Activated B cell treated with CpG ODN at 0.5 μM for 24 hours (primary cell): ENCODE results near the gene HIVEP2. TPM values are rescaled to one million over a fixed set of nuclear protein-coding genes. Genes with fewer than 3 reads are reported as not detected.

ENCODE experiments used
- ATAC-seq: fragments of 200-7000 bp; cut with Tn5 transposase; one replicate; pipeline ENCODE4 v1.10.0; 2021; ENCODE audit warnings: low read depth, mild to moderate bottlenecking, moderate library complexity
- CTCF ChIA-PET: fragments of 350-600 bp; sonication (Branson Sonifier 250); formaldehyde crosslinking; loops from one replicate; lab custom pipeline; 2021; ENCODE audit warnings: antibody characterized with exemption; lab: Charles Lee
- POLR2A ChIA-PET: fragments of 350-600 bp; sonication (Branson Sonifier 250); formaldehyde crosslinking; loops from one replicate; lab custom pipeline; 2021; ENCODE audit warnings: antibody characterized with exemption; lab: Charles Lee
- DNase-seq: peaks from one replicate; pipeline ENCODE4 v3.0.0; 2022
- H3K27ac Mint-ChIP-seq: one replicate; pipeline ENCODE4 v1.8.0; 2020; ENCODE audit warnings: mixed read lengths
- H3K27me3 Mint-ChIP-seq: one replicate; pipeline ENCODE4 v1.8.0; 2021; ENCODE audit warnings: mixed read lengths
- H3K36me3 Mint-ChIP-seq: one replicate; pipeline ENCODE4 v1.8.0; 2021; ENCODE audit warnings: low read depth, mixed read lengths
- H3K4me1 Mint-ChIP-seq: one replicate; pipeline ENCODE4 v1.8.0; 2021; ENCODE audit warnings: mixed read lengths
- H3K4me3 Mint-ChIP-seq: one replicate; pipeline ENCODE4 v1.8.0; 2020; ENCODE audit warnings: mild to moderate bottlenecking, mixed read lengths
- H3K9me3 Mint-ChIP-seq: one replicate; pipeline ENCODE4 v1.8.0; 2020; ENCODE audit warnings: mixed read lengths
- CTCF ChIP-seq: fragments of 200-600 bp; IDR thresholded peaks from one replicate; pipeline ENCODE4 v1.8.0; 2022; ENCODE audit warnings: antibody characterized with exemption, mild to moderate bottlenecking
- intact Hi-C: fragments of 100-400 bp; cut with micrococcal nuclease; formaldehyde crosslinking; loops from one replicate; pipeline ENCODE4 v1.15.1; 2024
- total RNA-seq: library from RNA; stranded (reverse); gene quantifications from 2 replicates; pipeline ENCODE4 v1.2.3, GENCODE V29; 2022

The HIVEP2 gene
- total RNA-seq, 1 donor from 2014 or later = 25.4 TPM

DNA sequence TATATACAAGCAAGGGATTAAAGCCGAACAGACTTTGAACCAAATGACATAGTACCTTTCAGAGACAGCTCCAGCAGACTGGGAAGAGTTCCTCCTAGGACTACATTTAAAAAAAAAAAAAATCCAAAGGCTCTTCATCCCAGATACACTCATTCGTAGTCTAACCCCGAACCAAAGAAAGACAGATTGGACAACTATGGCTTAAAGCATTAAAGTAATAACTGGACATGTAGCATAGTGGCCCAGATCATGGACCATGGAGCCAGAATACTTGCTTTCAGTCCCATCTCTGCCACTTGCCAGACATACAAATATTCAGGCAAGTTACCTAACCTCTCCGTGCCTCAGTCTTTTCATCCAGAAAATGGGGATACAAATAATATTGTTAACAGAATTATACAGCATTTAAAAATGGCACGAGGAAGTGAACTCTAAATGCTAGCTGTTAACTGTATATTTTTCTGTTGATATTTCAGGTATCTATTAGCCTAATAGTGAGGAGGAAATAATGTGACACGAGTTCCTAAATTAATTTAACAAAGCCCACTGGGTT, 123.7 kb downstream of the HIVEP2 start:
- CTCF ChIA-PET = interaction anchor here (0.6 kb wide), 1 partner anchor 78 kb away, joined by 3 read pairs; no protein-coding TSS in a partner anchor
- ATAC-seq (no peak), DNase-seq (no peak)
- no peaks in the 10 kb centered on the region for H3K9me3 Mint-ChIP-seq
- H3K27me3 Mint-ChIP-seq = no peaks in the 10 kb centered on the region
- intact Hi-C loops = loop anchor here (5.0 kb wide), 3 partner anchors 36 to 74 kb away; no protein-coding TSS in a partner anchor
- no peak for TF ChIP-seq CTCF
- peaks cover 71% of the 10 kb centered on the region for H3K4me1 Mint-ChIP-seq
- POLR2A ChIA-PET = interaction anchor here (0.6 to 3.1 kb wide), 6 partner anchors 12 to 684 kb away, joined by 4 to 23 read pairs (median 10); partner anchors contain the start of gene HIVEP2
- H3K4me3 Mint-ChIP-seq = peak overlapping the region; percentile 20
- H3K36me3 Mint-ChIP-seq = peaks cover 28% of the 10 kb centered on the region
- peak overlapping the region; percentile 93 for H3K27ac Mint-ChIP-seq

DNA sequence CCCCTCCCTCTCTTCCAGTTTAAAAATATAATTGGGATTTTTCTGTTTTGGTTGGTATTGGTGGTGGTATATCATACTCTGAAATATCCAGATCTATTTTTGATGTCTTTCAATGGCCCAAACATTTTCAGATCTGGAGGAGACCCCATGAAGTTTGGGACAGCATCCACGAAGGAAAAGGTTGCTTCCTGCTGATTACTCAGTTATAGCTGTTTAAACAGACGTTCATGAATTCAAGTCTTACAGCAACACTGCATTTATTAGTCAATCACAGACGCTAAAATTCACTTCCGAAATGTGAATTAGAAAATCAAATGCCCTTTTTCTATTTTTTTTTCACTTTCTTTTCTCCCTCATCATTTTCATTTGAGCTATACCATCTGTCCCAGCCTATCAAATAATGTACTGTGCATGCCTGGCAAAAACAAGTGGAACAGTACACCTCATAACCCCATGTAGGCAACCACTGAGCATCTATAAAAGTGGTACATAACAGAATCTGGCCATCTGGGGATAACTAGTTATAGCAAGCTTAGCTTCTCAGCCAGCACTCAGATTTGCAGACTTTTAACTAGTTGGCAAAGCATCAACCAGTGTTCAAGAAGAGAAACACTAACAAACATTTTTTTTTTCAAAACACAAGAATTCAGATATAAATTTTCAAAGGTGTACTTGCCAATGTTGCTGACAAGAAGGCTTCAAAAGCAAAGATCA, 124.5 kb downstream of the HIVEP2 start:
- POLR2A ChIA-PET = interaction anchor here (0.7 to 3.1 kb wide), 14 partner anchors 13 to 1243 kb away, joined by 3 to 23 read pairs (median 4); partner anchors contain the start of gene HIVEP2
- no peaks in the 10 kb centered on the region for H3K27me3 Mint-ChIP-seq
- no peak for TF ChIP-seq CTCF
- CTCF ChIA-PET = interaction anchor here (0.6 to 2.1 kb wide), 5 partner anchors 23 to 127 kb away, joined by 3 to 12 read pairs (median 3); no protein-coding TSS in a partner anchor
- H3K4me3 Mint-ChIP-seq = peak overlapping the region; percentile 74
- peaks cover 76% of the 10 kb centered on the region for H3K4me1 Mint-ChIP-seq
- ATAC-seq (no peak), DNase-seq (no peak)
- intact Hi-C loops = loop anchor here (1.0 to 5.0 kb wide), 4 partner anchors 37 to 73 kb away; no protein-coding TSS in a partner anchor
- H3K9me3 Mint-ChIP-seq = no peaks in the 10 kb centered on the region
- peak overlapping the region; percentile 93 for H3K27ac Mint-ChIP-seq
- peaks cover 29% of the 10 kb centered on the region for H3K36me3 Mint-ChIP-seq

DNA sequence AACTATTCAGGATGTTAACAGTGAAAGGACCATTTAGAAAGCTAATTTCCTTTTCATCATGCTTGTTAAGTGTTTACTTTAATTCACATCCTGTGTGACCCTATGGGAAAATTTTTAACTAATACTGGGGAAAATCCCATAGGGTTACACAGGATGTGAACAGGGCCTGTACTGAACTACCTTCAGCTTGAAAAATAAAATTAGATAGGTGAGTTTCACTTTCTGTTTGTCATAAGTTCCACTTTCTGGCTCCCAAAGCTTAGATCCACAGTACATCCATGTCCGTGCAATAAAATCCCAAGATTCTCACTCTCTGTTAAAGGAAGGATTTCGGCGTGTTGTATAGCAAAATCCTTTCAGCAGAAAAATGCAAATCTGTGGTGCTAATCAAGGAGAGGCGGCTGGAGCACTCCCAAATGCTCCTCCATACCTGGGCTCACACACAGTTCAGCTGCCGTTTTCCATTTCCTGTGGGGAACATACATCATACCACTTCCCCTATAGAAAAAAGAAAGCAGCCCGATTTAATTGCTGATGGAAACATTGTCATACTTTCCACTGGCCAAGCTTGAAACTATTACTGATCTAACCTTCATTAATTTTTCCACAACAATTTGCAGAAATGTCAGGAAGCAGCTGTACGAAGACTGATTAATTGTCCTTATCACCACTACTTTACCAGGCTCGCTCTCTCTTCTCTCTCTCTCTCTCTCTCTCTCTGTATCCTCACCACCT, 125.2 kb downstream of the HIVEP2 start:
- H3K36me3 Mint-ChIP-seq = peaks cover 32% of the 10 kb centered on the region
- peaks cover 79% of the 10 kb centered on the region for H3K4me1 Mint-ChIP-seq
- peak; percentile 61 for ATAC-seq
- no peak for DNase-seq
- intact Hi-C loops = loop anchor here (1.0 to 5.0 kb wide), 8 partner anchors 15 to 128 kb away; no protein-coding TSS in a partner anchor
- peak overlapping the region; percentile 93 for H3K27ac Mint-ChIP-seq
- ChIA-PET POLR2A (interaction anchor here (0.7 to 3.1 kb wide), 17 partner anchors 13 to 1244 kb away, joined by 3 to 23 read pairs (median 4); partner anchors contain the start of gene HIVEP2), CTCF (interaction anchor here (0.7 to 2.3 kb wide), 5 partner anchors 24 to 207 kb away, joined by 3 to 12 read pairs (median 4); no protein-coding TSS in a partner anchor)
- TF ChIP-seq CTCF = no peak
- no peaks in the 10 kb centered on the region for H3K9me3 Mint-ChIP-seq
- H3K27me3 Mint-ChIP-seq = no peaks in the 10 kb centered on the region
- peak overlapping the region; percentile 74 for H3K4me3 Mint-ChIP-seq

- no peak for TF ChIP-seq CTCF
- ATAC-seq (no peak), DNase-seq (no peak)
- Mint-ChIP-seq H3K9me3 (no peaks in the 10 kb centered on the region), H3K4me1 (peaks cover 80% of the 10 kb centered on the region), H3K36me3 (peaks cover 40% of the 10 kb centered on the region), H3K27ac (no peak overlapping the region), H3K4me3 (no peak overlapping the region), H3K27me3 (no peaks in the 10 kb centered on the region)
- ChIA-PET CTCF (no interaction called here), POLR2A (no interaction called here)
- intact Hi-C loops = no loop called here
Measured at GRCh38 chr6:142816486-142816885, 128.5 kb downstream of the HIVEP2 start.
